DOHH2 (cell line): Measurements from ENCODE around the gene HFE.

ENCODE experiments used
- EZH2phosphoT487 ChIP-seq: fragments of 200-600 bp; sonication (generic); IDR thresholded peaks from 2 replicates; pipeline ENCODE4 v1.6.1; 2017; ENCODE audit warnings: borderline replicate concordance, mild to moderate bottlenecking, antibody characterized with exemption, low read length, moderate library complexity, mixed read lengths
- TF ChIP-seq, protein P1 (sequence below): fragments of 200-600 bp; sonication (generic); IDR thresholded peaks from one replicate; pipeline ENCODE4 v1.5.1; 2014; ENCODE audit warnings: antibody characterized with exemption, mild to moderate bottlenecking, low read depth, low read length; ENCODE audit not compliant: poor library complexity, severe bottlenecking

DNA sequence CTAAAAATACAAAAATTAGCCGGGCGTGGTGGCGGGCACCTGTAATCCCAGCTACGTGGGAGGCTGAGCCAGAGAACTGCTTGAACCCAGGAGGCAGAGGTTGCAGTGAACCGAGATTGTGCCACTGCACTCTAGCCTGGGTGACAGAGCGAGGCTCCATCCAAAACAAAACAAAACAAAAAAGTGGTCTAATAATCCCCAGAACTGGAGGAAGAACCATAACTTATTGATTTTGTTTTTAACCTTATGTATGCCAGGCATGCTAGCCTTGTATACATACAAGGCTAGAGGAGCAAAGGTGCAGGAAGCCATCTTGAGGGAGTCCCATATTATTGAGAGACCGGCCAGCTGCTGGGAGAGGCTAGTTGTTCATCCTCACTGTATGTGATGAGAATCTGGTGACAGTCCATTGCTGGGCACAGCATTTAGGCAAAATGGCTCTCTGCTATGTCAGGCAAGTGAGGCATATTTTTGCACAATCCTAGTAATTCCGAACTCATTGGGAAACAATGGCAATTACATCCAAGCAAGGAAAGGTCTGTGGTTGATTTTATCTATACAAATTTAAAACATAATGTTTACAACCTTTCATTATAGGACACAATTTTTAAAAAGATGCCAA is 18.0 kb downstream of the HFE start:
- TF ChIP-seq, protein P1, sequence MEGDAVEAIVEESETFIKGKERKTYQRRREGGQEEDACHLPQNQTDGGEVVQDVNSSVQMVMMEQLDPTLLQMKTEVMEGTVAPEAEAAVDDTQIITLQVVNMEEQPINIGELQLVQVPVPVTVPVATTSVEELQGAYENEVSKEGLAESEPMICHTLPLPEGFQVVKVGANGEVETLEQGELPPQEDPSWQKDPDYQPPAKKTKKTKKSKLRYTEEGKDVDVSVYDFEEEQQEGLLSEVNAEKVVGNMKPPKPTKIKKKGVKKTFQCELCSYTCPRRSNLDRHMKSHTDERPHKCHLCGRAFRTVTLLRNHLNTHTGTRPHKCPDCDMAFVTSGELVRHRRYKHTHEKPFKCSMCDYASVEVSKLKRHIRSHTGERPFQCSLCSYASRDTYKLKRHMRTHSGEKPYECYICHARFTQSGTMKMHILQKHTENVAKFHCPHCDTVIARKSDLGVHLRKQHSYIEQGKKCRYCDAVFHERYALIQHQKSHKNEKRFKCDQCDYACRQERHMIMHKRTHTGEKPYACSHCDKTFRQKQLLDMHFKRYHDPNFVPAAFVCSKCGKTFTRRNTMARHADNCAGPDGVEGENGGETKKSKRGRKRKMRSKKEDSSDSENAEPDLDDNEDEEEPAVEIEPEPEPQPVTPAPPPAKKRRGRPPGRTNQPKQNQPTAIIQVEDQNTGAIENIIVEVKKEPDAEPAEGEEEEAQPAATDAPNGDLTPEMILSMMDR, result no peak
- no peak for TF ChIP-seq EZH2phosphoT487
